GM20000 (cell line): ENCODE measurements around the gene NCAPG2.
"Not testable (repeated sequence)": the region's sequence is repeated elsewhere in the genome, so short reads cannot be mapped to it uniquely, and the experiment has no call there.

Experiments used
- DNase-seq: peaks from one replicate; pipeline ENCODE4 v3.0.0; 2012; ENCODE audit warnings: low spot score
- TF ChIP-seq, protein P1 (sequence below): IDR thresholded peaks from 2 replicates; pipeline ENCODE4 v1.5.1; 2012; ENCODE audit warnings: mild to moderate bottlenecking, control low read depth; ENCODE audit errors: extremely low read depth, missing control alignments

Gene NCAPG2

DNA sequence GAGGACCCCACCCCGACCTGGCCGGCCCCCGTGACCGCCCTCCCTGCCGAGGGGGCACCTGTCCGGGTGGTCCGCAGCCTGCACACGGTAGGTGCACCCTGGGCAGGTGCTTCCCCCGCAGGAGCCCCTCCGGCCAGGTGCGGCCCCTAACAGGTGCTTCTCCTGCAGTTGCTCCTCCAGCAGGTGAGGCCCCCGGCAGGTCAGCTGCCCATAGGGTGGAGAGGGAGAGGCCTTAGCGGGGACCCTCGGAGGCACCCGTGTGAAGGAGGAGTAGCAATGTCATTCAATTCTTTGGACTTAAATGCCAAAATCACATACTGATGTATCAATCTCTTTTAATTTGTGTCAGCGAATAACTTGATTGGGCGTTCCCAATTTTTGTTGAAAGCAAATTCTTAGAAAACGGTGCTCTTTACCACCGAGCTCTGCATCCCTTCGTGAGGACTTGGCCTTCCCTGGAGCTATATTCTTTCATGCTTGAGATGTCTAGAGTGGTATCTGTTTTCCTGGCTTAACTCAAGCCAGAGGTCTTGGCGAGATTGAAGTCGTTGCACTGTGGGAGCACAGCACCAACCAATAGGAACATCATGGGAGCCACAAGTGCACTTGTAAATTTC, 738 bp upstream of the NCAPG2 start:
- DNase-seq = peak; percentile 24
- TF ChIP-seq, protein P1, sequence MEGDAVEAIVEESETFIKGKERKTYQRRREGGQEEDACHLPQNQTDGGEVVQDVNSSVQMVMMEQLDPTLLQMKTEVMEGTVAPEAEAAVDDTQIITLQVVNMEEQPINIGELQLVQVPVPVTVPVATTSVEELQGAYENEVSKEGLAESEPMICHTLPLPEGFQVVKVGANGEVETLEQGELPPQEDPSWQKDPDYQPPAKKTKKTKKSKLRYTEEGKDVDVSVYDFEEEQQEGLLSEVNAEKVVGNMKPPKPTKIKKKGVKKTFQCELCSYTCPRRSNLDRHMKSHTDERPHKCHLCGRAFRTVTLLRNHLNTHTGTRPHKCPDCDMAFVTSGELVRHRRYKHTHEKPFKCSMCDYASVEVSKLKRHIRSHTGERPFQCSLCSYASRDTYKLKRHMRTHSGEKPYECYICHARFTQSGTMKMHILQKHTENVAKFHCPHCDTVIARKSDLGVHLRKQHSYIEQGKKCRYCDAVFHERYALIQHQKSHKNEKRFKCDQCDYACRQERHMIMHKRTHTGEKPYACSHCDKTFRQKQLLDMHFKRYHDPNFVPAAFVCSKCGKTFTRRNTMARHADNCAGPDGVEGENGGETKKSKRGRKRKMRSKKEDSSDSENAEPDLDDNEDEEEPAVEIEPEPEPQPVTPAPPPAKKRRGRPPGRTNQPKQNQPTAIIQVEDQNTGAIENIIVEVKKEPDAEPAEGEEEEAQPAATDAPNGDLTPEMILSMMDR = no peak

- not testable (repeated sequence) for DNase-seq
Measured at GRCh38 chr7:158703679-158704523, 703 bp downstream of the NCAPG2 start.

DNA sequence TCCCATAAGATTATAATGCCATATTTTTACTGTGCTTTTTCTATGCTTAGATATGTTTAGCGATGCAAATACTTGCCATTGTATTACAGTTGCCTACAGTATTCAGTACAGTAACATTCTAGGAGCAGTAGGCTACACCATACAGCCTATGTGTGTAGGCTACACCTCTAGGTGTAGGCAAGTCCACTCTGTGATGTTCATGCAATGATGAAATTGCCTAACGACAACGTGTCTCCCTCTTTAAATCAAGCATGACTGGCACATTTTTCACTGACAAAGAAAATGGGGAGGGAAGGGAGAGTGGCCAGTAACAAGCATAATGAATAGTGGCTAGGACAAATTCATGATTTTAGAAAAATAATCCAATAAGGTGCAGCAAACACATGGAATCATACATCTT, 1.7 kb downstream of the NCAPG2 start:
- no peak for DNase-seq
- TF ChIP-seq, protein P1 = no peak

GRCh38 chr7:158702196-158702595, 2.4 kb downstream of the NCAPG2 start:
- TF ChIP-seq, protein P1 = no peak
- no peak for DNase-seq

GRCh38 chr7:158700008-158700407, 4.6 kb downstream of the NCAPG2 start:
- no peak for DNase-seq

DNA sequence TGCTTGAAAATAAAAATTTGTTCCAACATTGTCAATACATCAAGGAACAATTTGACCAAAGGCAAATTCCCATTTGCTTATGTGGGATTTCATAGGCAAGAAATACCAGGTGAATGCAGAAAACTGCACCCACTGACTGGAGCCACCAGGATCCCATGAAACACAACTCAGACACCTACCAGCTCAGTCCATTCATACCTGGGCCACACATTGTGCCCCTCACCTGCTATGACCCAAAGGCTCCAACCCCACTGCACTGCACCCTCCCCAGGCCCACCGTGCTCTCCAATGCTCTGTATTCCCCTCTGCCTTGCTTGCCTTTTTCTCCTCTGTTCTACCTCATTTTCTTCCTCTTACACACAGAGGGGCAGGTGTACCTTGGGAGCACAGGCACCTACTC, 5.3 kb downstream of the NCAPG2 start:
- no peak for DNase-seq
- TF ChIP-seq, protein P1 = no peak

More at GRCh38 chr7:158700008-158700407, 4.6 kb downstream of the NCAPG2 start:
- TF ChIP-seq, protein P1 = no peak

DNA sequence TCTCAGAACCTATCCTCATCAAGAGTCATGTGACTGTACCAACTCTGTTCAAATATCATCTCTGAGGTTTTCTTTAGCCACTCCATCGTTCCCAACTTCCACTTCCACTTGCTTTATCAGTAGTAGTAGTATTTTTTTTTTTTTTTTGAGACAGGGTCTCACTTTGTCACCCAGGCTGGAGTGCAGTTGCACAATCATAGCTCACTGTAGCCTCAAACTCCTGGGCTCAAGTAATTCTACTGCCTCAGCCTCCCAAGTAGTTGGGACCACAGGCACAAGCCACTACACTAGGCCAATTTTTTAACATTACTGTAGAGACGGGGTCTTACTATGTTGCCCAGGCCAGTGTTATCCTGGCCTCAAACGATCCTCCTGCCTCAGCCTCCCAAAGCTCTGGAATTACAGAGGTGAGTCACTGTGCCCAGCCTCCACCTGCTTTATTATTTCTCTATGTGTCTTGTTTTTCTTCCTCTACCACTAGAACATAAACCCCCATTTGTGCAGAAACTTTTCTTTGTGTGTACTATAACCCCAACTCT, 5.9 kb downstream of the NCAPG2 start:
- no peak for DNase-seq
- TF ChIP-seq, protein P1 = no peak

- DNase-seq = not testable (repeated sequence)
Measured at GRCh38 chr7:158697597-158697996, 7.0 kb downstream of the NCAPG2 start.
